Measurements from ENCODE around the gene ZNF33B.

Gene ZNF33B

GRCh38 chr10:42549851-42550250 is 88.5 kb downstream of the ZNF33B start:
- Histone ChIP-seq H3K4me3 (ENCODE audit: low read length) (no peak overlapping the region), H3K4me2 (ENCODE audit: low read depth, low read length) (no peak overlapping the region), H3K9me3 (replicated peaks; ENCODE audit: insufficient read depth, low read length) (no peaks in the 10 kb centered on the region), H3K27ac (ENCODE audit: low read length) (no peak overlapping the region), H3K27me3 (replicated peaks; ENCODE audit: insufficient read depth, low read length) (no peaks in the 10 kb centered on the region), H3K36me3 (replicated peaks; ENCODE audit: insufficient read depth, low read length) (no peaks in the 10 kb centered on the region; the same call in 1 of the 2 replicates), H3K4me1 (ENCODE audit: low read length) (peaks cover 6% of the 10 kb centered on the region; the same call in 1 of the 2 replicates), H4K20me1 (ENCODE audit: insufficient read depth, low read length) (no peaks in the 10 kb centered on the region), H2AFZ (ENCODE audit: low read length) (no peak overlapping the region), H3K9ac (ENCODE audit: low read length) (no peak overlapping the region), H3K79me2 (ENCODE audit: low read length) (peaks cover 14% of the 10 kb centered on the region), H3F3A (ENCODE audit: insufficient read depth, low read length) (no peaks in the 10 kb centered on the region), H3K9me2 (replicated peaks; ENCODE audit: insufficient read depth, low read length) (no peaks in the 10 kb centered on the region)
- DNase-seq: no peak
- TF ChIP-seq EZH2phosphoT487 (IDR thresholded peaks at IDR 0.05; ENCODE audit: low read length) (no peak), EZH2 (optimal IDR thresholded peaks at IDR 0.05; ENCODE audit: low read depth, low read length) (no peak), CTCF (IDR thresholded peaks at IDR 0.05; ENCODE audit: low read length) (no peak)

DNA sequence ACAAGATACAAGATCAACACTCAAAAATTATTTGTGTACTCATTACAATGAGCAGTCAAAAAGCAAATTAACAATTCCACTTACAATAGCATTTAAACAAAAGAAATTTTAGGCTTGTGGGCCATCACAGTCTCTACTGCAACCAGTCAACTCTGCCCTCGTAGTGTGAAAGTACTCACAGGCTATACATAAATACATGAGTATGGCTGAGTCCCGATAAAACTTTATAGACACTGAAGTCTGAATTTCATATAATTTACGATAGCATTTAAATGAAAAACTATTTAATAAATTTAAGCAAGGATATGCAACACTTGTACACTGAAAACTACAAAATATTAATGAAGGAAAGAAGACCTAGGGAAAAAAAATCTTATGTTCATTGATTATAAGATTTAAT is 90.1 kb downstream of the ZNF33B start:
- Histone ChIP-seq H4K20me1 (ENCODE audit: insufficient read depth, low read length) (no peaks in the 10 kb centered on the region), H3K9ac (ENCODE audit: low read length) (no peak overlapping the region), H3K4me3 (ENCODE audit: low read length) (no peak overlapping the region), H3K9me3 (replicated peaks; ENCODE audit: insufficient read depth, low read length) (no peaks in the 10 kb centered on the region), H3K4me1 (ENCODE audit: low read length) (peaks cover 6% of the 10 kb centered on the region; the same call in 1 of the 2 replicates), H3K36me3 (replicated peaks; ENCODE audit: insufficient read depth, low read length) (no peaks in the 10 kb centered on the region; the same call in 1 of the 2 replicates), H3K79me2 (ENCODE audit: low read length) (peaks cover 14% of the 10 kb centered on the region), H3K27ac (ENCODE audit: low read length) (no peak overlapping the region), H3K27me3 (replicated peaks; ENCODE audit: insufficient read depth, low read length) (no peaks in the 10 kb centered on the region), H3K4me2 (ENCODE audit: low read depth, low read length) (no peak overlapping the region), H3F3A (ENCODE audit: insufficient read depth, low read length) (no peaks in the 10 kb centered on the region), H2AFZ (ENCODE audit: low read length) (no peak overlapping the region), H3K9me2 (replicated peaks; ENCODE audit: insufficient read depth, low read length) (no peaks in the 10 kb centered on the region)
- no peak for TF ChIP-seq CTCF (IDR thresholded peaks at IDR 0.05; ENCODE audit: low read length)
- no peak for TF ChIP-seq EZH2phosphoT487 (IDR thresholded peaks at IDR 0.05; ENCODE audit: low read length)
- no peak for TF ChIP-seq EZH2 (optimal IDR thresholded peaks at IDR 0.05; ENCODE audit: low read depth, low read length)
- no peak for DNase-seq

- Histone ChIP-seq H3K36me3 (replicated peaks; ENCODE audit: insufficient read depth, low read length) (peaks cover 8% of the 10 kb centered on the region), H3F3A (ENCODE audit: insufficient read depth, low read length) (no peaks in the 10 kb centered on the region), H3K4me1 (ENCODE audit: low read length) (no peaks in the 10 kb centered on the region), H3K4me3 (ENCODE audit: low read length) (no peak overlapping the region), H2AFZ (ENCODE audit: low read length) (no peak overlapping the region), H3K4me2 (ENCODE audit: low read depth, low read length) (no peak overlapping the region), H3K79me2 (ENCODE audit: low read length) (no peaks in the 10 kb centered on the region), H3K27me3 (replicated peaks; ENCODE audit: insufficient read depth, low read length) (no peaks in the 10 kb centered on the region), H3K27ac (ENCODE audit: low read length) (no peak overlapping the region), H3K9me2 (replicated peaks; ENCODE audit: insufficient read depth, low read length) (no peaks in the 10 kb centered on the region), H3K9me3 (replicated peaks; ENCODE audit: insufficient read depth, low read length) (no peaks in the 10 kb centered on the region), H3K9ac (ENCODE audit: low read length) (no peak overlapping the region), H4K20me1 (ENCODE audit: insufficient read depth, low read length) (no peaks in the 10 kb centered on the region)
- TF ChIP-seq EZH2phosphoT487 (IDR thresholded peaks at IDR 0.05; ENCODE audit: low read length): no peak
- TF ChIP-seq CTCF (IDR thresholded peaks at IDR 0.05; ENCODE audit: low read length): no peak
- no peak for TF ChIP-seq EZH2 (optimal IDR thresholded peaks at IDR 0.05; ENCODE audit: low read depth, low read length)
- DNase-seq: no peak
Observed at GRCh38 chr10:42544945-42545344, 93.4 kb downstream of the ZNF33B start.
